Pulmonary artery endothelial cell (primary cell): ENCODE measurements around the gene PDCD5. TPM values are rescaled to one million over a fixed set of nuclear protein-coding genes. Genes with fewer than 3 reads are reported as not detected.
"Not testable (repeated sequence)": the region's sequence is repeated elsewhere in the genome, so short reads cannot be mapped to it uniquely, and the experiment has no call there.

Experiments used
- DNase-seq: peaks from one replicate; pipeline ENCODE4 v3.0.0-alpha.2; 2011; ENCODE audit warnings: low read depth, low spot score
- total RNA-seq: library from RNA; depleted of rRNA; stranded (reverse); fragments of >200 nt; gene quantifications from 2 replicates; pipeline ENCODE4 v1.2.3, GENCODE V29; 2014

Gene PDCD5
- 147 and 155 TPM in 2 replicates for total RNA-seq

GRCh38 chr19:32580901-32581704 is at the start of gene PDCD5:
Gene PDCD5, plus strand, starts transcription at chr19:32581190. Its CDS starts 72 bp downstream, at chr19:32581262.
- DNase-seq: peak; percentile 73

DNA sequence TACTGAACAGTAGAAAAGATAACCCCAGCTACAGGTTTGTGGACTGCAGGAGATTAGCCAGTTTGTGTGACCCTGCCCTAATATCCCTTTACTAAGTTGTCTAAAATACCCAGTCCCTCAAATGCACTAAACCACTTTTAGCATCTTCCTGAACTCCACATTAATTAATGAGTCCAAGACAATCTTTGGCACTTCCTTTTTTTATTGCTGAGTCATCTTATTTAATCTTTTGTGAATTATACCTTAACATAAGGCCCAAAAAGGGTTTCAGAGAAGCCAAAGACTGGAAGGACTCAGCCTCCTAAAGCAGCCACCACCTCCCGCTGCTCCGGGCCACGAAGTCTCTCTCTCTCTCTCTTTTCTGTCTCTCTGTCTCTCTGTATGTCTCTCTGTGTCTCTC is 48.8 kb upstream of the PDCD5 start:
- no peak for DNase-seq

- DNase-seq: no peak
Observed at GRCh38 chr19:32537580-32537979, 43.4 kb upstream of the PDCD5 start.

DNA sequence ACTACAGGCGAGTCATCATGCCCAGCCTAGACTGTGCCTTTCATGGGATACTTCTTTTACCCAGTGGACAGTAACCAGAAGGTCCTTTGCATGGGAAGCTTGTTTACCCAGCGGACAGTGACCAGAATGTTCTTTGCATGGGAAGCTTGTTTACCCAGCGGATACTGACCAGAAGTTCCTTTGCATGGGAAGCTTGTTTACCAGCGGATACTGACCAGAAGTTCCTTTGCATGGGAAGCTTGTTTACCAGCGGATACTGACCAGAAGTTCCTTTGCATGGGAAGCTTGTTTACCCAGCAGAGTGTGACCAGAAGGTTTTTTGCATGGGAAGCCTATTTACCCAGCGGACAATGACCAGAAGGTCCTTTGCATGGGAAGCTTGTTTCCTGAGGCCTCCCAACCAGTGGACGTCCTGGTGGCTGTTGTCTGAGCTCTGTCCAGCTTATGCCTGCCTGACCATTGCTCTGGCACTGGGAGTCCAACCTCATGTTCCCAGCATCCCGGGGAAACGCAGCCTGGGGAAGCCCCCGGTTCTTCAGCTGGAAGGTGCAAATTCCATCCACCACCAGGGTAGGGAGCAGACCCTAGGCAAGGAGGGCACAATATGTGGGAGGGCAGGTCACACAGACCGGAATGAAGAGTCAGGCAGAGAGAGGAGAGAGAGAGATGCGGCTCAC is 41.6 kb upstream of the PDCD5 start:
- no peak for DNase-seq

DNA sequence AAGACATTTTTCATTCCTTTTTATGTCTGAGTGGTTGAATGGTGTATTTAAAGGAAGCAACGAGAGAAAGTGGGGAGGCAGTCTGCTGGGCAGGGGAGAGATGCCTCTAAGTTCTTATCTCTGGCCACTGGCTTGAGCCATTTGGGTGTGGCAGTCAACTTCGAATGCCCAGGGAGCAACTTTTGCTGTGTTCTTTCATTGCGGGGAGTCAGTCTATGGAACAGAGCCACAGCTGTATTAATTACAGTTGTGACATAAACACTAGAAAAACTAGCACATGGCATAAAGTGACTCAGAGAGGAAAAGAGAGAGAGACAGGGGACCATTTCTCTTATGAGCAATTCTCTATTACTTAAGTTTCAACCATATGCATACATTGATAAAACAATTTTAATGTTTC is 40.4 kb upstream of the PDCD5 start:
- no peak for DNase-seq

GRCh38 chr19:32541376-32541775 is 39.6 kb upstream of the PDCD5 start:
- DNase-seq: not testable (repeated sequence)

- no peak for DNase-seq
Observed at GRCh38 chr19:32542477-32543108, 38.4 kb upstream of the PDCD5 start.

DNA sequence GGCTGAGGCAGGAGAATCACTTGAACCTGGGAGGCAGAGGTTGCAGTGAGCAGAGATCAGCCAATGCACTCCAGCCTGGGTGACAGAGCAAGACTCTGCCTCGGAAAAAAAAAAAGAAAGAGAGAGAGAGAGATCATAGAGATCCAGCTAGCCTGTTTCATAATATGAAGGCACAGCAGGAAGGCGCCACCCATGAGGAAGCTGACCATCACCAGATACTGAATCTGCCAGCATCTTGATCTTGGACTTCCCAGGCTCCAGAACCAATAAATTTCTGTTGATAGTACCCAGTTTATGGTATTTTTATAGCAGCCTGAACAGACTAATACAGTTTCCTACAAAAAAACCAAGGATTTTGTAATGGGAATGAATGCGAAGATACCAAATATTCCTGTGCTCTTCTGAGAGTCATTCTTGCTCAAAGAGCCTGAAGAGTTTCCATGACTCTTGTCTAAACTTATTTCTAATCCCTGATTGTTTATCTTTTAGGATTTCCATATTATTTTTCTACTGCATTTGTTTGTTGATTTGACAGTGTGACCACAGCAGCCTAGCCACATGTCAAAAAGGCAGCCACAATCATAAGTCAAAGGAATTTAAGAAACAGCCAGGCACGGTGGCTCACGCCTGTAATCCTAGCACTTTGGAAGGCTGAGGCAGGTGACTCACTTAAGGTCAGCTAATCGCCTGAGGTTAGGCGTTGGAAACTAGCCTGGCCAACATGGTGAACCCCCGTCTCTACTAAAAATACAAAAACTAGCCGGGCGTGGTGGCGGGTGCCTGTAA is 37.7 kb upstream of the PDCD5 start:
- no peak for DNase-seq

DNA sequence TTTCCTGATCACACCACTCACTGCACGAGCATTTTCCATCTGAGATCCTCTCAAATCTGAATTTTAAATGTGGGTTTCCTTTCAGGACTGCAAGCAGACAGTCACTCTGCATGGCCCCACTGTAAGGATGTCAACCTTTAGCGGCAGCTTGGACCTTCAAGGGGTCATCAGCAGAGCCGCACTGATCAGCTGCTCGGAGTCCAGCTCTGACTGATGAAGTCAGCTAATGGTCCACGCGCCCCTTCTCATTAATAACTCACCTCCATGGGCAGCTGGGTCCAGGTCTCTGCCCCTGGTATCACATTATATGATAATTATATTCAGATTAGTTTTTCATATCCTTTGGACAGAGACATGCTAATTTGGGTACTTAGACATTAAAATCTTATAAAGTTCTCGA is 36.1 kb upstream of the PDCD5 start:
- DNase-seq: no peak

DNA sequence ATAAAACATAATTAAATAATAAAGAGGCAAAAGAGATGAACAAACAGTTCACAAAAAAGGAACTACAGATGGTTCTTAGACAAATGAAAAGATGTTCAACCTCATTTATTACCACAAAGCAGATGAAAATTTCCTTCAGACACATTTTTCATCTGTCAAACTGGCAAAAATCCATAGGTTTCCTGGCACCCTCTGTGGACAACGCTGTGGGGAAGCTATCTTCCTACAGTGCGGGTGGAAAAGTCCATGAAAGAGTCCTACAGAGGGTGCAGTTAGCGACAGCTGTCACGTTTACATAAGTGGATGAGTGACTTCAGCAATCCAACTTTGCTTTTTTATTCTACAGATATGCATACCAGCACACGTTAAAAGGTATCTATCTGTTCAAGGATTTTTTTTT is 30.3 kb upstream of the PDCD5 start:
- no peak for DNase-seq

GRCh38 chr19:32555786-32556185 is 25.2 kb upstream of the PDCD5 start:
- DNase-seq: no peak

- DNase-seq: no peak
Observed at GRCh38 chr19:32558607-32559228, 22.3 kb upstream of the PDCD5 start.

DNA sequence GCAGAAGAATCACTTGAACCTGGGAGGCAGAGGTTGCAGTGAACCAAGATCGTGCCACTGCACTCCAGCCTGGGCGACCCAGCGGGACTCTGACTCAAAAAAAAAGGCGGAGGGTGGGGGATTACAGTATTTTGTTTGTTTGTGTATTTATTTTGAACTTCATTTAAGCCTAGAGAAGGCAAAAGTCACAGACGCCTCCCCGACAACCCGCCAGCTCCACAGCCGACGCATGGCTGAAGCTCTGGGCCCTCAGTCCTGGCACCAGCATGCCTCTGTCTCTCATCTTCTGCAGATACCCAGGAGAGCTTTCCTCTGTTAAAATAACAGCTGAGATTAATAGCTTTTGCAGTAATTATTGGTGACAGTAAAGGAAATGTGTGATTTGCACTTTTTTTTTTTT is 17.2 kb upstream of the PDCD5 start:
- no peak for DNase-seq

- no peak for DNase-seq
Observed at GRCh38 chr19:32566246-32566830, 14.7 kb upstream of the PDCD5 start.

DNA sequence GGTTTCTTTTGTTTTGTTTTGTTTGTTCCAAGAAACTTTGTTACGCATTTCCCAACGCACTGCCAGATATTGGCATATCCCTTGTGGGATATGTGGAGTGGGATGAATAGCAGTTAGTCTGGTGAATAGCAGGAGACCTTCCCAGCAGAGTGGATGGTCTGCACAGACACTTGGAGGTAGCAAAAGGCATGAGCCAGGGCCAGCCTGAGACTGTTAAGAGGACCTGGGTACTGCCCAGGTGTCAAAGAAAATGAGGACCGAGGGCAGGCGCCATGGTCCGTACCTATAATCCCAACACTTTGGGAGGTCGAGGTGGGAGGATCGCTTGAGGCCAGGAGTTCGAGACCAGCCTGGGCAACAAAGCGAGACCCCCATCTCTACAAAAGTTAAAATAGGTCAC is 13.5 kb upstream of the PDCD5 start:
- no peak for DNase-seq

DNA sequence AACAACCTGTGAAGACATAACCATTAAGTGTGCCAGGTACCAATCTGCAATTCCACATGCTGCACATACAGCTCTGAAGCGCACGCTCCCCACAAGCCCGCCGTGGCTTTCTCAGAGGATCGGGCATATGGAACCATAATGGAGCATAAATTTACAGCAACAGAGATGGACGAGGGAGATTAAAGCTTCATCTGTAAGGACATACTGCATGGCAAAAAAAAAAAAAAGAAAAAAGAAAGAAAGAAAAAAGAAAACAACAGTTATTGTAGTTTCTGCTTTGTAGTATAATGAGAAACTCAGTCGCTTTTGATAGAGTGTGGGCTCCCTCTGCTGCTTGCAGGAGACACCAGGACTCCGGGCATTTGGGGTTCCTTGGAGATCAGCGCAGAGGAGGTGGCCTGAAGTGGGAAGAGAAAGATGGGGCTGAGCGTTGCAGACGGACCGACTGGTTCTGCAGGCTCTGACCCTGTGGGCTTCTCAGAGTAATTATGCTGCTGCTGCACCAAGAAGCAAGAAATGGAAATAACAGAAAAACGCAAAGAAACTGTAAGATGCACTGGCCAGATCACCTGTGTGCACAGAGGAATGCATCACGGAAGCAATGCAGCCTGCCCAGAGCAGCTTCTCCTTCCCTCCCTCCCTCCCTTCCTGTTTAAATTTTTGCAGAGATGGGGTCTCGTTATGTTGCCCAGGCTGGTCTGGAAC is 10.8 kb upstream of the PDCD5 start:
- peak; percentile 11 for DNase-seq

- DNase-seq: not testable (repeated sequence)
Observed at GRCh38 chr19:32571471-32572075, 9.4 kb upstream of the PDCD5 start.

DNA sequence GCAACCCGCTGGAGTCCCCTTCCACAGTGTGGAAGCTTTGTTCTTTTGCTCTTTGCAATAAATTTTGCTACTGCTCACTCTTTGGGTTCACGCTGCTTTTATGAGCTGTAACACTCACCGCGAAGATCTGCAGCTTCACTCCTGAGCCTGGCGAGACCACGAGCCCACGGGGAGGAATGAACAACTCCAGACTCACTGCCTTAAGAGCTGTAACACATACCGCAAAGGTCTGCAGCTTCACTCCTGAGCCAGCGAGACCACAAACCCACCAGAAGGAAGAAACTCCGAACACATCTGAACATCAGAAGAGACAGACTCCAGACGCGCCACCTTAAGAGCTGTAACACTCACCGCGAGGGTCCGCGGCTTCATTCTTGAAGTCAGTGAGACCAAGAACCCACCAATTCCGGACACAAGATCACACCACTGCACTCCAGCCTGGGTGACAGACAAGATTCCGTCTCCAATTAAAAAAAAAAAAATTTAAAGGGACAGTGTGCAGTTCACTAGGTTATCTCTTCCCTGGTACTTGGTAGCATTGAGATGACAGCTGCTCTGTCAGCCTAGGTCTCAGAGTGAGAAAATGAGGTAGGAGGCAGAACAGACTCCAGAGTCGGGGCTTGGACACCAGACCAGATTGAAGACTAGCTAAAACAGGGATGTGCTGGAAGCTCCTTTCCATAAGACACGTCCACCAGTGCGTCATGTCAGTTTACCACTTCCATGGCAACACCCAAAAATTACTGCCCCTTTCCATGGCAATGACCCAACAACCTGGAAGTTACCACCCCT is 8.1 kb upstream of the PDCD5 start:
- DNase-seq: not testable (repeated sequence)

DNA sequence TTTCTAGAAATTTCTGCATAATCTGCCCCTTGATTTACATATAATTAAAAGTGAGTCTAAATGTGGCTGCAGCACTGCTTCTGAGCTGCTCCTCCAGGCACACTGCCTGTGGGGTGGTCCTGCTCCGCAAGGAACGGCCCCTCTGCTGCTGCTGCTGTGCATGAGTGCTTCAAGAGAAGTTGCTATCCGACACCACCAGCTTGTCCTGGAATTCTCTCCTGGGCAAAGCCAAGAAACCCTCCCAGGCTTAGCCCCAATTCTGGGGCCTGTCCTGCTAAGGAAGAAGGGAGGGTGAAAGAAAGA is 7.5 kb upstream of the PDCD5 start:
- no peak for DNase-seq
